Stimulated activated CD8-positive, alpha-beta memory T cell treated with anti-CD3 and anti-CD28 coated beads, Interleukin-12 subunit alpha, Interleukin-12 subunit beta, amount 100 ng/mL, for 4 hours (primary cell): ENCODE results near the gene DNAH6.

ENCODE experiments used
- DNase-seq: peaks from one replicate; pipeline ENCODE4 v3.0.0-alpha.2; 2020; ENCODE audit warnings: low read depth

The DNAH6 gene

DNA sequence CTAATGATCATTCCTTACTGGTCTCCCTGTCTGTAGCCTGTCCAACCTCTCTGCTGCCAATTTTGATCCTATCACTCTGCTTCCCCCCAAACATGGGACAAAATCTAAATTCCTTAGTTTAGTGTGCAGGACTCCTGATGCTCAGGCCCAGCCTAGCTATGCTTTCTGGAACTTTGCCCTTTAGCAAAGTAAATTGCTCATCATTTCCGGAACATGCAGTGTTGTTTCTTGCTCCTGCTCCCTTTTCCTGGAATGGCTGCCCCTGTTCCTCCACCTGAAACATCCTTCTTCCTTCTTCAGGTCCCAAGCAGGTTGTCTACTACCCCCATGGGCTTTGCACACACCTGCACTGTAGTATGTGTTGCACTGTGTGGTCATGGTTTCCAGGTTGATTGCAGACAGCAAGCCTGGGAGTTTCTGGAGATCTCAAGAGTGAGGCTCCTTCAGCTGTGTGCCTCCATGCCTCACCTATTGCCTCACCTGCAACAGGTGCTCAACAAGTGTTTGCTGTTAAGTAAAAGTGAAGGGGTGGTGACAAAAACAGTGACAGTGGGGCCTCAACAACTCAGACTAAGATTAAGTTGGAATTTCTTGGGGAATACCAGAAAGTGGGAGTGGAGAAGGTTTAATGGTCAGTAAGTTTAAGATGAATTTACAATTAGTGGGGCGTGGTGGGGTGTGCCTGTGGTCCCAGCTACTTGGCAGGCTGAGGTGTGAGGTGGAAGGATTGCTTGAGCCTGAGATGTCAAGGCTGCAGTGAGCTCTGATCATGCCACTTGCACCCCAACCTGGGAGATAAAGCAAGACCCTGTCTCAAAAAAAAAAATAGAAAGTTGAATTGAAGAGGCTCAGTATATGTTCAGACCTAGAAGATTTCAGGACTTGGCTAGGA lies 120.0 kb downstream of the DNAH6 start:
- DNase-seq: no peak

DNA sequence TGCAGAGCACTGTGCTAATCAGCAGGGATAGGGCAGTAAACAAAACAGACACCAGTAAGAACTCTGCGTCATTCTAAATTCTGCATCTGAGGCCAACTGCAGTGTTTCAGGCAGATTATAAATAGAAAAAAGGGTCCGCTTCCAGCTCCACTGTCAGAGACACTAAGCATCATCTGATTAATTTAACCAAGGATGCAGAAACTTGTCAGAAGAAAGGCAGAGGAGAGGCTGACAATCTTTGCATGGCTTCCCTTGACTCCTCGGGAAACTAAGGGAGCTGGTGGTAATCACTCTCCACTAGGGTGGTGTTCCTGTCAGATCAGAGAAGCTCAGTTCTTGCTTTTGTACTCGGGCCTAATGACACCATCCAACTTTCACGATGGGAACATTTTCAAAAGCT lies 123.5 kb downstream of the DNAH6 start:
- DNase-seq: no peak

DNA sequence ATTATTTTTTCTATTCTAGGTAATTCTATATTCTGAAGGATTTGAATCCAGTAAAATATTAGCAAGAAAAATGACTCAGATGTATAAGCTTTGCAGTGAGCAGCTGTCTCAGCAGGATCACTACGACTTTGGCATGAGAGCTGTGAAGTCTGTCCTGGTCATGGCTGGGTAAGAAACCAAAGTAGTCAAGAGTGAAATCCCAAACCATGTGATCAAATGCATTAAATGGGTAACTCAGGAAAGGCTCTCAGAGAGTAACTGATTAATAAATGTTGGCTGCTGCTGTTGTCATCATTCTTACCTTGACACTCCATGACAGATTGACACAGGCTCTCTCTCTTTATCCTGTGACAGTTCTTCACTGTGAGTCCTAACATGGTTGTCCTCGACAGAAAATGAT lies 124.1 kb downstream of the DNAH6 start:
- no peak for DNase-seq

DNA sequence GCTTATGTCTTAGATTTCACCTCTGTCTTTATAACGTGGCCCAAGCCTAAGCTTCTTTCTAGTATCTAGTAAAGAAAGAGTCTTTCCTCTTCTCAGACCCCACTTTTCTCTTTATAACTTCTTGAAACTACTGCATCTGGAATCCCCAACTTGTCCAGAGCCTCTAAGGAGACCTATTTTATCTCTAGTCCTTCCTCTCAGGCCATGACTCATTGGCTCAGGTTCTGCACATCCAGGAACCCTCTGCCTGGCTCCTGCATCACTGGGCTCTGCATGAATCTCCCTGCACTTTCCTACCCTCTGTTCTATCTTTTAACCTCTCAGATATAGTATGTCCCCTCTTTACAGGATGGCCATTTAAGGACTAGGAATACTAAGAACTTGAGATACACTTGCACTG lies 124.7 kb downstream of the DNAH6 start:
- DNase-seq: no peak

DNA sequence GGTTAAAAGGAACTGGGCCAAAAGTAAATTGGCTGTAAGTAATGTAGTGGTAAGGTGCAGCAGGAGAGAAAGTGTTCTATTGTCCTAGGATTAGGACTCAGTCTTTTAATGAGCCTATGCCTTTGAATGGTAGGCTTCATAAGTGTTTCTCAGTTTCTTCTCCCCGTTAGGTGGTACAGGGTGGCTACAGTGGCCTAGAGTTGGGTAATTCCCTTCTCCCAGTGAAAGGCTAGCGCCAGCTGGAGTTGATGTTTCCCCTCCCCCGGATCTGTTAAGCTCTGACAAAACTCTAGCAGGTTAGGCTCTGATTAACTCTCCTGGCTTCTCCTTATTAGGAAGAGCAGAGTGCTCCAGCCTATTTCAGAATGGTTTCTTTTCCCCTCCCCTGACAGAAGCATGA lies 127.7 kb downstream of the DNAH6 start:
- no peak for DNase-seq

DNA sequence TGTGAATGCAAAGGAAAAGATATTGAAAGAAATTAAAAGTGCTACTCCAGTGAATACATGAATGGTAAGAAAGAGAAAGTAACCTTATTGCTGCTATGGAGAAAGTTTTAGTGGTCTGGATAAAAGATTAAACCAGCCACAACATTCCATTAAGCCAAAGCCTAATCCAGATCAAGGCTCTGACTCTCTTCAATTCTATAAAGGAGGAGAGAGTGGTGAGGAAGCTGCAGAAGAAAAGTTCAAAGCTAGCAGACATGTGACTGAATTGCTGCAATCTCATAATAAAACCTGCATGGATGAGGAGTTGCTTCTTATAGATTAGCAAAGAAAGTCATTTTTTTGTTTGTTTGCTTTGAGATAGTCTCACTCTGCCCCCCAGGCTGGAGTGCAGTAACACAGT lies 130.2 kb downstream of the DNAH6 start:
- DNase-seq: no peak

DNA sequence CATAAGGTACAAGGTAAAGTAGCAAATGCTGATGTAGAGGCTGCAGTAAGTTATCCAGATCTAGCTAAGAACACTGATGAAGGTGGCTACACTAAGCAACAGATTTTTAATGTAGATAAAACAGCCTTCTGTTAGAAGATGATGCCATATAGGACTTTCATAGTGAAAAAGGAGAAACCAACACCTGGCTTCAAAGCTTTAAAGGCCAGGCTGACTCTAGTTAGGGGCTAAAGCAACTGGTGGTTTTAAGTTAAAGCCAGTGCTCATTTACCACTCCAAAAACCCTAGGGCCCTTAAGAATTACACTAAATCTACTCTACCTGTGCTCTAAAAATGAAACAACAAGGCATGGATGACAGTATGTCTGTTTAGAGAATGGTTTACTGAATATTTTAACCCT lies 131.0 kb downstream of the DNAH6 start:
- DNase-seq: no peak

DNA sequence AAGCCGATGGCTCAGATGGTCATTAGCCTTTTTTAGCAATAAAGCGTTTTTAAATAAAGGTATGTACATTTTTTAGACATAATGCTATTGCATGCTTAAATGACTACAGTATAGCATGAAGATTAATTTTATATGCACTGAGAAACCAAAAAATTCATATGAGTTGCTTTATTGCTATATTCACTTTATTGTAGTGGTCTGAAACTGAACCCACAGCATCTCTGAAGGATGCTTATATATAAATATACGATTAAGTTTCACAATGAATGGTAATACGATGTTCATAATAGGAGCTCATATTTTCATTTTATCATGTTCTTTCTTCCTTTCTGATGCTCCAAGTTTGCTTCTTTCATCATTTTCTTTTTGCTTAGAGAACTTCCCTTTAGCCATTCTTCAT lies 132.8 kb downstream of the DNAH6 start:
- no peak for DNase-seq

DNA sequence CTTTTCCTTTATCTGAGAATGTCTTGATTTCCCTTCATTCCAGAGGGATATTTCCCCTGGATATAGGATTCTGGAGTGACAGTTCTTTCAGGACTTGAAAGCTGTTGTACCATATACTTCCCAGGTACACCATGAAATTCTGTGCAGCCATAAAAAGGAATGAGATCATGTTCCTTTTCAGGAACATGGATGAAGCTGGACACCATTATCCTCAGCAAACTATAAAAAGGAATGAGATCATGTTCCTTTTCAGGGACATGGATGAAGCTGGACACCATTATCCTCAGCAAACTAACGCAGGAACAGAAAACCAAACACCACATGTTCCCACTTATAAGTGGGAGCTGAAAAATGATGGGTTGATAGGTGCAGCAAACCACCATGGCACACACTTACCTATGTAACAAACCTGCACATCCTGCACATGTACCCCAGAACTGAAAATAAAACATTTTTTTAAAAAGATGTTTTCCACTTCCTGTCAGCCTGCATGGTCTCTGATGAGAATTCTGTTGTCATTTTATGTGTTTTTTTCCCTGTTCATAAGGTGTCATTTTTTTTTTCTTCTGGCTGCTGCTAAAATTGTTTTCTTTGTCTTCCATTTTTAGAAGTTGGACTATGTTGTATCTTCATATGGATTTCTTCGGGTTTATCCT lies 133.3 kb downstream of the DNAH6 start:
- no peak for DNase-seq

DNA sequence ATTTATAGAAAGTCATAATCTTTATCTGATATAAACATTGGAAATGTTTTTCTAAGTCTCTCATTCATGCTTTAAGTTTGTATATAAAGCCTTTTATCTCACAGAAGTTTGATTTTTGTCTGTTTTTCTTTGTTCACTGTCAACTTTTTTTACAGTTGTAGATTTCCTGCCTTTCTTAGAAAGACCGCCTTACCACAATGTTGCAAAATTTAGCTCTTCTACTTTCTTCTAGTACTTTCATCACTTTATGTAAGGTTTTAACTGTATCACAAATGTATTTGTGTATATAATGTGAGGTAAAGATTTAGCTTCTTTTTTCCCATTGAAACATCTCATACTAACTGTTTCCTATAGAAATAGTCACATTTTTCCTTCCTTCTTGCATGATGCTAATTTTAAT lies 136.1 kb downstream of the DNAH6 start:
- DNase-seq: no peak

DNA sequence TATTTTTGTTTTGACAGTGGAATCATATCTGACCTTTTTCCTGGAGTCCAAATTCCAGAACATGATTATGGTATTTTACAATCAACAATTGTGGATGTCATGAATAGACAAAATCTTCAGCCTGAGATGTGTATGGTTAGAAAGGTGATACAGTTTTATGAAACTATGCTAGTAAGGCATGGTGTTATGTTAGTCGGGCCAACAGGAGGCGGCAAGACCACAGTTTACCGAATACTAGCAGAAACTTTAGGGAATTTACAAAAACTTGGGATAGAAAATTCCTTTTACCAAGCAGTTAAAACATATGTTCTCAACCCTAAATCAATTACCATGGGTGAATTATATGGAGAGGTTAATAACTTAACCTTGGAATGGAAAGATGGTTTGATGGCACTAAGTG lies 137.0 kb downstream of the DNAH6 start:
- no peak for DNase-seq

DNA sequence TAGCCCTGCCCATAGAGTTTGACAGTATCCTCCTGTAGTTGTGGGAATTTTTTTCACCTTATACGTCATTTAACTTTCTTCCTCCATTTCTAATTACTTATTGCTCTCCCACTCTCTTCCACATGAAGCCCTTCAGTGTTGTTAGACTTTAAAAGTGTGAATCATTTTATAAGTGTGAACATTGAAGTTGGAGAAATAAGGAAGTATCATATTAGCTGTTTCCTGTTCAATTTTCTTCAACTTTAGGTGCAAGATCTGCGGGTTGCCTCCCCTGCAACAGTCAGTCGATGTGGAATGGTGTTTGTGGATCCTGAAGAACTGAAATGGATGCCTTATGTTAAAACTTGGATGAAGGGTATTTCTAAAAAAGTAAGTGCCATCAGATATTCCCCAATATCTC lies 138.1 kb downstream of the DNAH6 start:
- DNase-seq: no peak

DNA sequence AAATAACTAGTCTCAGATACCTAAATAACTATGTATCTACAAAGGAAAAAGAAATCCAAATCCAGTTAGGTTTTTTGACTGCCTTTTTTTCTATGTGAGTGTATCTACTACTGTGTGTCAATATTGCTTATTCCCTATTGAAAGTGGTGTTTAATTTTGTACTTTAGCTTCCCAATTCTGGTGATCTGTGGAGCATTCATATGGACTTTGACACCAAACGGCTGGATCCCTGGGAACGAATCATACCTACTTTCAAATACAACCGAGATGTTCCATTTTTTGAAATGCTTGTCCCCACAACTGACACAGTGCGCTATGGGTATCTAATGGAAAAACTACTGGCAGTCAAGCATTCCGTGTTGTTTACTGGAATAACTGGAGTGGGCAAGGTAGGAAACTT lies 152.8 kb downstream of the DNAH6 start:
- no peak for DNase-seq

DNA sequence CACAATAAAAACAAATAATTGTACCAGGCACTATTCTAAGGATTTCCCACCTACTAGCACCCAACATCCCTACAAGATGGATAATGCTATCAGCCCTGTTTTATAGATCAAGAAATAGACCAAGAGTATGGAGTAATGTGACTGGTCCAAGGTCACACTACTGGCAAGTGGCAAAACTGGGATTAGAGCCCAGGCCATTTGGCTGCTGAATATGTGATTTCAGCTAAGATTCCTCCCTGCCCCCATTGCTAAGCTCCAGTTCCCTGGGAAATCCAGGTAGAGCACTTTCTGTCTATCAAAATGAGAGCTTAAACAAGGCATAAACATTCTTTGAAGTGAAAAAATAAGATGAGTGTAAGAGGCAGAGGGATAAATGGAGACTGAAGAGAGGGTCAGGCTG lies 157.8 kb downstream of the DNAH6 start:
- DNase-seq: no peak

DNA sequence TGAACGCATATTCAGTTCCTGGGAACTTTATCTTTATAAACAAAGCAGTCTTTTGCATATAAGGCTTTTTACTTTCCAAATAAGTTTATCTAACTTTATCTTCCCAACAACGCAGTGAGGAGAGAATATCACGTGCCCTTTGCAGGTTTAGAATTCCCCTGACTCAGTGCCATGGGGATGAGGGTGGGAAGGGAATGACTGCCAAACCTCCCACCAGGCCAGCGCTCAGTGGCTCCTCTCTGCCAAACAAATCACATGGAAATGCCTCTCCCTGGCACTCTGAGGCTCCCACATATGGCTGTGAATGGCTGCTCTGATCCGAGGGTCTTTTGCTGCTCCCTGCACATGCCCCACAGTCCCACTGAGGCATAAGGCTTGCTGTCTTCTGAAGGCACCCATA lies 158.3 kb downstream of the DNAH6 start:
- DNase-seq: no peak

DNA sequence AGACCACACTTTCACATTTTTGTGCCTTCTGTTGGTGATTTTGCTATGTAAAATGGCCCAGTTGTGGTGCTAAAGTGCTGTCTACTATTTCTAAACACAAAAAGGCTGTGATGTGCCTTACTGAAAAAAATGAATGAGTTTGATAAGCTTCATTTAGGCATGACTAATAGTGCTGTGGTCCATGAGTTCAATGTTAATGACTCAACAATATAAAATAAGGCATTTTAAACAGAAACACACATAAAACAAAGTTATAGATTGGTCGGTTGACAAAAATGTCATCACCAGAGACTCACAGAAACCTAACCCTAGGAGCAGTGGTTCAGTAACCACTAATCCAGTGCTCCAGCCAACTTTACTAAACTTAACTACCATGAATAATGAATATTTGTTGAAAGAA lies 160.0 kb downstream of the DNAH6 start:
- no peak for DNase-seq

DNA sequence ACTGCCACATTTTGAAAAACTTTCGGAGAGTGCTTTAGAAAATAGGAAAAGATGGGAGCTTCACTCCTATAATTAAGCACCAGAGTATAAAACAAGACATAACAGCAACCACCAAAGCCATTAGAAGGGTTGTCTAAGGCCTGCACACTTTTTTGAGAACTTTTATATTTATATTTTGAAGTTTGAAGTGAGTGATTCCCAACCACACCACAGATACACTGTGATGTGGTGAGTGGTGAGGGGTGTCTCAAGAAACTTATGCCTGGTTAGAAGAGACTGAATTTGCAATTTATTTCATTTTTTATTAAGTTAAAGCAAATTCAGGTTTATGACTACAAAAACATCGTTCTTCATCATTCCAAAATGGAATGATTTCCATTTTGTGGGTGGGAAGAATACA lies 161.9 kb downstream of the DNAH6 start:
- no peak for DNase-seq

DNA sequence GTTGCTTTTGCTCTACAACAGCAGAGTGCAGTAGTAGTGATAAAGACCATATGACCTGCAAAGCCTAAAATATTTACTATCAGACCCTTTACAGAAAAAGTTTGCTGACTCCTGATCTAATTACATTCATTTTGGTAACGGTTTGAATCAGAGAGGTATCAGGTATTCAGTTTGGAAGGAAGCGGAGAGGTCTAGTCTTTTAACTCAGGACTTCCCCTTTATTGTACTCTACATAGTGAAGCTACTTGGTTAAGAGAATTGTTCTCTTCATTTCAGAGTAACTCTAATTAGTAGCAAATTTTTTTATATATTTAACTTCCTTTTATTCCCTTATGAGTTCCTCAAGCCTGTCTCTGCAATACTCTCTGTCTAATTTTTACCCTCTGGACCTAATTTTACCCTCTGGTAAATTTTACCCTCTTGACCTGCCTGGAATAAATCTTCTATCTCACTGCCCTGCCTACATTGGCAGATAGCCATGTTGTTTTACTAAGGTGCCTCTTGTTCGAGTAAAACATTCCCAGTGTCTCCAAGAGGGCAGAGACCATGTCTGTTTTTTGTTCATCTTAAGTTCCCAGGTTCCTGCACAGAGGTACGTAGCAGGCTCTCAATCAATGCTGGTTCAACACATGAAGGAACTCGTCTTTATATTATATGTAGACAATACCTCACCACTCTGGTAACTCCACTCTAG lies 170.6 kb downstream of the DNAH6 start:
- no peak for DNase-seq

DNA sequence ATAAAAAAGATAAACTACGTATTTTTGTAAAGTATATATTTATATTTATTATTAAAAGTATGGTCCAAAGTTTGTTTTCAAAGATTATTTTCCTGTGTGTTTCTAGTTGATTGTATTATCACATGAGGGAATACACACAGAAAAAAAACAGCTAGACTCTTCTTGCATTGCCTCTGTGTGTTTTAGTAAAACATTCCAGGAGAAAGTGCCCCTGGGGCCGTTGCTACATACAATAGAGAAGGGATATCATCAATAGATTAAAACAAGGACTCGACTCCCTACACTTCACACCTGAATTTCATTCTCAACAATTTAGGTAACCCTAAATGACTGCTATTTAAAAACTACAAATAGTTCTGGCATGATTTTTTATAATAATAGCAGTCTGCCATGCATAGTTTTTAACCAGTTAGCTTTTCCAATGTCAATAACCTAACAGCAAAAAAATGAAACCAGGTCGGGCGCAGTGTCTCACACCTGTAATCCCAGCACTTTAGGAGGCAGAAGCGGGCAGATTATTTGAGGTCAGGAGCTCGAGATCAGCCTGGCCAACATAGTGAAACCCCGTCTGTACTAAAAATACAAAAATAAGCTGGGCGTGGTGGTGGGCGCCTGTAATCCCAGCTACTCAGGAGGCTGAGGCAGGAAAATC lies 171.3 kb downstream of the DNAH6 start:
- DNase-seq: no peak

DNA sequence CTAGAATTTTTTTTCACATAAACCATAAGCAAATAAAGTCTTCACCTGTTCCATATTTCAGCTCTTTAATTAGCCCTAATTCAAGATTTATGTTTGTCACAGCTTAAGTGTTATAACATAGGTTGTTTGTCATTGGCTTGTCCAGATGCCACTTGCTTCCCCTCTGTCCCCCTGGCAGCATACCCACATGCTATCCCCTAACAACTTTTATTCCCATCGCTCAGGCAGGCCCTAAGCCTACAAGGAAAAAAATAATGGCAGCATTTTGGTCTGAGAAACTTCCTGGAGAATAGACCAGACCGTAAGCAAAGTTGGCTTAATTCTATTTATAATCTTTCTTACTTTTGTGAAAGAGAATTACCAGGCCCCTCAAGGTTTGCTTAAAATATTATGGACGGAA lies 173.9 kb downstream of the DNAH6 start:
- DNase-seq: no peak

DNA sequence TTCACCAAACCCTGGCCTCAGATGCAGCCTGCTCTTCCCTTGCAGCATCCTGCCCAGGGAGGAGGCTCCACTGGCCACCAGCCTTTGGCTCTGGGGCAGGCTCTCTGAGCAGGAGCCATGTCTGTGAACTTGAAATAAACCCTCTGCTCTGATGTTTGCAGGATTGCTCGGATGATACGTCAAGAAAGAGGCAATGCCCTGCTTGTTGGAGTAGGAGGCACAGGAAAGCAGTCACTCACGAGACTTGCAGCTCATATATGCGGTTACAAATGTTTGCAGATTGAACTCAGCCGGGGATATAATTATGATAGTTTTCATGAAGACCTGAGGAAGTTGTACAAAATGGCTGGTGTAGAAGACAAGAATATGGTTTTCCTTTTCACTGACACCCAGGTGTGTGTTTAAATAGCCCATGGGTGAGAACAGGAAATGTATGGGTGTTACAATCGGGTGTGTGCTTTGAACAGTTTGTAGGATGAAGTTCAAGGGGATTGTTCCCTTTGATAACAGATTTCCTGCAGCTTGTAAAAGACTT lies 177.9 kb downstream of the DNAH6 start:
- no peak for DNase-seq

DNA sequence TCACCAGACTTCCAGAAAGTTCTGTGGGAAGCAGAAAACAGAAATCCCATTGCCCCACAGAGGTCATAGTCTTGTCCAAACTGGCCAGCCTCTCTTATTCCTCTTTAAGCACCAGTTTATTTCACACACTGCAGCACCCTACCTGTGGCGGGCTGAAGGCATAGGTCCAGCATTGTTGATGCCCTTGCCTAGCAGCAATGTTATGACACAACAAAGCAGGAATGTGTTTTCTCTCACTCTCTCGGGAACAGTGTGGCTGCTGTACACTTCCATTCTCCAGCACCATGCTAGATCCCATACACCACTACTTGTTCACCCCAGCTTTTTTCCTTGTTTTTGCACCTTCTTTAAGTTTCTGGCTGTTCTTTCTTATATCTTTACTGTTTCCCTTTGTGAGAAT lies 181.6 kb downstream of the DNAH6 start:
- no peak for DNase-seq
